ENCODE results near the gene ADGRG3.

Gene ADGRG3

DNA sequence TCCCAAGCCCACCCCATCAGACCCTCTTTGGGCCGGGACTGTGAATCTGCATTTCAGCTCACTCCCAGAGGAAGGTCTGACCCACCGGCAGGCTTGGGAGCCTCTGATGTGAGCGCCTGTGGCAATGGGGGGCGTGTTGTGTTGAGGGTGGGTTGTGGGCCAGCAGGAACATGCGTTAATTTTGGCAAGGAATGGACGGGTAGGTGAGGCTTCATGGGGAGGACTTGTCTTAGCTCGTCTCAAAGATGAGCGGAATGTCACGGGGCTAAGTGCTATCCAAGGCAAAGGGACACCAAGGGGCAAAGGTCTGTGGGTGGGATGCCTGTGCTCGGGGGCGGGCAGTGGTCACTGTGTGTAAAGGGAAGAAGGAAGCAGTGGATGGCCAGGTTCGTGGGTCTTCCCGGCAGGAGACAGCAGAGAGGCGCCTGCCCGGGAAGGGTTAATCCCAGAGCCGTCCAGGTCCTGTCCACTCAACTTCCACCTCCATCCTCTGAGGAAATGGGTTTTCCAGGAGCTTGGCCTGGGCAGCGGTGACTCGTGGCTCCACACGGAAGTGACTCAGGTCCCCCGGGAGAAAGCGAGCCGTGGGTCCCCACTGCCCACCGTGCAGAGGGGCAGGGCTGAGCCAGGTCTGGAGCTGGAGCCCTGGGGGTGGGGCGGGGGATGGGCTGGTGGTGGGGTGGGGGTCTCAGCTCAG is 22.3 kb upstream of the ADGRG3 start:
- no peak for DNase-seq (ENCODE audit: low spot score)
- TF ChIP-seq, protein P1, sequence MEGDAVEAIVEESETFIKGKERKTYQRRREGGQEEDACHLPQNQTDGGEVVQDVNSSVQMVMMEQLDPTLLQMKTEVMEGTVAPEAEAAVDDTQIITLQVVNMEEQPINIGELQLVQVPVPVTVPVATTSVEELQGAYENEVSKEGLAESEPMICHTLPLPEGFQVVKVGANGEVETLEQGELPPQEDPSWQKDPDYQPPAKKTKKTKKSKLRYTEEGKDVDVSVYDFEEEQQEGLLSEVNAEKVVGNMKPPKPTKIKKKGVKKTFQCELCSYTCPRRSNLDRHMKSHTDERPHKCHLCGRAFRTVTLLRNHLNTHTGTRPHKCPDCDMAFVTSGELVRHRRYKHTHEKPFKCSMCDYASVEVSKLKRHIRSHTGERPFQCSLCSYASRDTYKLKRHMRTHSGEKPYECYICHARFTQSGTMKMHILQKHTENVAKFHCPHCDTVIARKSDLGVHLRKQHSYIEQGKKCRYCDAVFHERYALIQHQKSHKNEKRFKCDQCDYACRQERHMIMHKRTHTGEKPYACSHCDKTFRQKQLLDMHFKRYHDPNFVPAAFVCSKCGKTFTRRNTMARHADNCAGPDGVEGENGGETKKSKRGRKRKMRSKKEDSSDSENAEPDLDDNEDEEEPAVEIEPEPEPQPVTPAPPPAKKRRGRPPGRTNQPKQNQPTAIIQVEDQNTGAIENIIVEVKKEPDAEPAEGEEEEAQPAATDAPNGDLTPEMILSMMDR (IDR thresholded peaks at IDR 0.05; ENCODE audit: extremely low read depth, insufficient read depth, missing control alignments), result no peak
- in situ Hi-C loops (cut with MboI; ENCODE audit: low pct_unique_long_range_greater_than_20kb, low sequenced_read_pairs, unreplicated experiment), result loop anchor here (5.0 kb wide), 1 partner anchor 59 kb away; no protein-coding TSS in a partner anchor

GRCh38 chr16:57646388-57647039 is 21.6 kb upstream of the ADGRG3 start:
- no peak for DNase-seq (ENCODE audit: low spot score)
- in situ Hi-C loops (cut with MboI; ENCODE audit: low pct_unique_long_range_greater_than_20kb, low sequenced_read_pairs, unreplicated experiment), result loop anchor here (5.0 kb wide), 1 partner anchor 59 kb away; no protein-coding TSS in a partner anchor
- TF ChIP-seq, protein P1 (IDR thresholded peaks at IDR 0.05; ENCODE audit: extremely low read depth, insufficient read depth, missing control alignments), result no peak

DNA sequence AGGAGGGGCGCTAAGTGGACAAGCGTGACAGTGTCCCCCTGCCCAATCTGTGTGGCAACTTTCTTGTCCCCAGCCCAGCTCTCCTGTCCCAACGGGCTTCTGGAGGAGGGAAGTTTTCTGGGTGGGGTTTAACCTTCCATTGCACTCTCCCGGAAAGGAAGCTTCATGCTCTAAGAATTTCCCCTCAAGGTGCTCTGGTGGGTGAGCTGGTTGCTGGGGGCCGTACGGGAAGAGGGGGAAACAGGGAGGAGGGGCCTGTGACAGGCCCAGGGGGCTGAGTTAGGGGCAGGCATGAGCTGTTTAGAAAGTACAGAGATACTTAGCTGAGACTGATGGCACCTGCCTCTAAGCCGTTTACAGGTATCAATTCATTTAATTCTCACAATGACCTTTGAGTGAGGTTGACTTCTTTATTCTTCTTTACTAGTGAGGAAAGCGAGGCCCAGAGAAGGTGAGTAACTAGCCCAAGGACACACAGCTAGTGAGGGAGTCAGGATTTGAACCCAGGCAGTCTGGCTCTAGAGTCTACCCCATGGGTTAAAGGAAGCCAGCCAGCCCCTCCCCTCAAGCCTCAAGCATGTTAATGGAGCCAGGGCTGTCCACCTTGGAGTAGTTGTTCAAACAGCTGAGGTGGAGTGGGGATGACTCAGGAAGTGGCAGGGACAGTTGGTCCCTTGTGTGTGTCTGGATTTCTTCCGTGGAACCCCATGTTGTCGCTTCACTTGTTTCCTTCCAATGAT is 20.8 kb upstream of the ADGRG3 start:
- no peak for DNase-seq (ENCODE audit: low spot score)
- TF ChIP-seq, protein P1 (IDR thresholded peaks at IDR 0.05; ENCODE audit: extremely low read depth, insufficient read depth, missing control alignments), result no peak
- in situ Hi-C loops (cut with MboI; ENCODE audit: low pct_unique_long_range_greater_than_20kb, low sequenced_read_pairs, unreplicated experiment), result loop anchor here (5.0 kb wide), 1 partner anchor 60 kb away; no protein-coding TSS in a partner anchor

DNA sequence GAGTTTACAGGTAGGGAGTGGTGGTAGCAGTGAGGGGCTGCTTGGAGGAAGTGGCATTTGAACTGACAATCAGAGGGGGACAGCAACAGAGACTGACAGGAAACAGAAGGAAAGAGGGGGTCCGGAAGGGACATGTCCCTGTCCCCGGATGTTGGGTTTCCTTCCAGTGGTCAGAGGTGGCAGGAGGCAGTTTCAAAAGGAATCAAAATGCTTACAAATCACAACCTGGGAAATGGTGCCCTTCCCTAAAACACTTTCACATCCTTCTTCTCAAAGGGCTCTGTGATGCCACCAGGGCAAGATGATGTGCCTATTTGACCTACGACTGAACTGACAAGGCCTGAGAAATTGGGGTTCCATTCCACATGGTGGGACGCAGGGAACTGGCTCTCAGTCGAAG is 20.0 kb upstream of the ADGRG3 start:
- in situ Hi-C loops (cut with MboI; ENCODE audit: low pct_unique_long_range_greater_than_20kb, low sequenced_read_pairs, unreplicated experiment), result loop anchor here (5.0 kb wide), 1 partner anchor 61 kb away; no protein-coding TSS in a partner anchor
- TF ChIP-seq, protein P1 (IDR thresholded peaks at IDR 0.05; ENCODE audit: extremely low read depth, insufficient read depth, missing control alignments), result no peak
- DNase-seq (ENCODE audit: low spot score), result no peak

- in situ Hi-C loops (cut with MboI; ENCODE audit: low pct_unique_long_range_greater_than_20kb, low sequenced_read_pairs, unreplicated experiment), result loop anchor here (5.0 kb wide), 1 partner anchor 62 kb away; no protein-coding TSS in a partner anchor
- TF ChIP-seq, protein P1 (IDR thresholded peaks at IDR 0.05; ENCODE audit: extremely low read depth, insufficient read depth, missing control alignments), result peak; percentile 100
- DNase-seq (ENCODE audit: low spot score), result peak; percentile 94
These were observed 19.3 kb upstream of the ADGRG3 start for GRCh38 chr16:57648581-57649442.

- in situ Hi-C loops (cut with MboI; ENCODE audit: low pct_unique_long_range_greater_than_20kb, low sequenced_read_pairs, unreplicated experiment), result loop anchor here (5.0 kb wide), 1 partner anchor 62 kb away; no protein-coding TSS in a partner anchor
- TF ChIP-seq, protein P1 (IDR thresholded peaks at IDR 0.05; ENCODE audit: extremely low read depth, insufficient read depth, missing control alignments), result no peak
- no peak for DNase-seq (ENCODE audit: low spot score)
These were observed 18.7 kb upstream of the ADGRG3 start for GRCh38 chr16:57649443-57649751.
